ENCODE results near the gene PRELID3B.

PRELID3B gene

DNA sequence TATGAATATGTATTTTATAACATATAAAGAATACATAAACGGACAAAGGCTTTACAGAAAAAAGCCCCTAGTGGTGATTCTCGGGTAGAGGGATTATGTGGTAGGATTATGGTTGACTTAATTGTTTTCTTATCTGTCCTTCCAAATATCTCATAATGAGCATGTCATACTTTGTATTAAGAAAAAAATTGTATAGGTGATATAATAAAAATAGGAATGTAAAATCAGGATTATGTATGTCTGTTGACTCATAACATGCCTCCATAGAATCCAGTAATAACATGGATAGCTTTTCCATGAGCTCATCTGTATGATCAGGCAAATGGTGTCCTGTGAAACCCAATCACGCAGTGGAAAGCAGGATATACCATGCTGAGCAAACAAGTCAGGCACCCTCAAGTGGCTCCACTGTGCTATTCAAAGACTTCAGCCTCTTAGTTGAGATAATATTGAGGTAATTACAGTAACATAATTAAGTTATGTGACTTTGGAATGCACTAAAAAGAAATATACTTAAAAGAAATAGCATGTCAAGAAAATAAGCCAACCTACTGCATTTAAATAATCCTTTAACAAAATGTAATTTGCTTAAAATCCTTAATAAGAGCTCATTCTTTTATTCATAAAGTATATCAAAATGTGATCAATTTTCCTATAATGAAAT is 39.6 kb upstream of the PRELID3B start:
- in situ Hi-C loops (cut with MboI; ENCODE audit: low pct_unique_long_range_greater_than_20kb, low sequenced_read_pairs, unreplicated experiment): loop anchor here (25.0 kb wide), 1 partner anchor 220 kb away; the partner anchor contains the start of genes GNAS and GNAS-AS1
- peak; percentile 32 for TF ChIP-seq CTCF (IDR thresholded peaks at IDR 0.05; ENCODE audit: extremely low read depth, insufficient read depth, missing control alignments)
- no peak for DNase-seq (ENCODE audit: low spot score)

DNA sequence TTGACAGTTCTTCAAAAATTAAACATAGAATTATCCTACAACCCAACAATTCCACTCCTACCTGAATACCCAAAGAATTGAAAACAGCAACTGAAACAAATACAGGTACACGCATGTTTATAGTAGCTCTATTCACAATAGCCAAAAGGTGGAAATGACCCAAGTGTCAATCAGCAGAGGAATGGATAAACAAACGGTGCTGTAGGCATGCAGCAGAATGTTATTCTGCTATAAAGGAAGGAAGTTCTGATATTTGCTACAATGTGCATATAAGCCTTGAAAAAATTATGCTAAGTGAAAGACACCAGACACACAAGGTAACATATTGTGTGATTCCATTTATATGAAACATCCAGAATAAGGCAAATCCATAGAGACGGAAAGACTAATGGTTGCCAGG is 38.5 kb upstream of the PRELID3B start:
- TF ChIP-seq CTCF (IDR thresholded peaks at IDR 0.05; ENCODE audit: extremely low read depth, insufficient read depth, missing control alignments): no peak
- in situ Hi-C loops (cut with MboI; ENCODE audit: low pct_unique_long_range_greater_than_20kb, low sequenced_read_pairs, unreplicated experiment): loop anchor here (25.0 kb wide), 1 partner anchor 219 kb away; the partner anchor contains the start of genes GNAS and GNAS-AS1
- DNase-seq (ENCODE audit: low spot score): no peak

DNA sequence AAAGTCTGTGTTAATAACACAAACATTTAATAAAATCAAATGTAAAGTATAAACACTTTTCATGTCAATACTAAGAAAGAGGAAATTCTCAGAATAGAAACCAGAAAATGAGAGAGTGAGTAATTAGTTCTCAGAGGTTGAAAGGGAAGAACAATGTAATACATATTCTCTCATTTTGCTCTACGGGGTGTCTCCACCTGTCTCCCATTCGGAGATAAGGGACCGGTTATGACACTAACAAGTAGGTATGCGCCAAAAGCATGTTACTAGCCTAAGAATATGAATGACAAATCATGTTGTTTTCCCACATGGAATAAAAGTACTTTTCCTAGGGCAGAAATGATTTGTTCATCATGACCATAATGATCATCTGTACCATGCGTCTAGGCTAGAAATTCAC is 35.6 kb upstream of the PRELID3B start:
- in situ Hi-C loops (cut with MboI; ENCODE audit: low pct_unique_long_range_greater_than_20kb, low sequenced_read_pairs, unreplicated experiment): loop anchor here (25.0 kb wide), 1 partner anchor 216 kb away; the partner anchor contains the start of genes GNAS and GNAS-AS1
- no peak for DNase-seq (ENCODE audit: low spot score)
- no peak for TF ChIP-seq CTCF (IDR thresholded peaks at IDR 0.05; ENCODE audit: extremely low read depth, insufficient read depth, missing control alignments)

DNA sequence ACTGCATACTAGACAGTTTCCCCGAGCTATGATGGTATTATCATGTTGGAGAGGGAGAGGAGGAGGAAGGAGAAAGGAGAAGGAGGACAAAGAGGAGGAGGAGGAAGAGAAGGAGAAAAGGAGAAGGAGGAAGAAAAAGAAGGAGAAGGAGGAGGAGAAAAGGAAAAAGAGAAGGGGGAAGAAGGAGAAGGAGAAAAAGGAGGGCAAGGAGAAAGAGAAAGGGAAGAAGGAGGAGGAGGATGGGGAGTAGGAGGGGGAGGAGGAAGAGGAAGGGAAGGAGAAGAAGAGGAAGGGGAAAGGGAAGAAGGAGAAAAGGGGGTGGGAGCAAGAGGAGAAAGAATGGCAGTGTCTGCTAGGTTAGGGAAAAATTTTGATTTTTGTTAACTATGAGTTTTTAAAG is 35.1 kb upstream of the PRELID3B start:
- TF ChIP-seq CTCF (IDR thresholded peaks at IDR 0.05; ENCODE audit: extremely low read depth, insufficient read depth, missing control alignments): no peak
- no peak for DNase-seq (ENCODE audit: low spot score)
- in situ Hi-C loops (cut with MboI; ENCODE audit: low pct_unique_long_range_greater_than_20kb, low sequenced_read_pairs, unreplicated experiment): loop anchor here (25.0 kb wide), 1 partner anchor 215 kb away; the partner anchor contains the start of genes GNAS and GNAS-AS1

DNA sequence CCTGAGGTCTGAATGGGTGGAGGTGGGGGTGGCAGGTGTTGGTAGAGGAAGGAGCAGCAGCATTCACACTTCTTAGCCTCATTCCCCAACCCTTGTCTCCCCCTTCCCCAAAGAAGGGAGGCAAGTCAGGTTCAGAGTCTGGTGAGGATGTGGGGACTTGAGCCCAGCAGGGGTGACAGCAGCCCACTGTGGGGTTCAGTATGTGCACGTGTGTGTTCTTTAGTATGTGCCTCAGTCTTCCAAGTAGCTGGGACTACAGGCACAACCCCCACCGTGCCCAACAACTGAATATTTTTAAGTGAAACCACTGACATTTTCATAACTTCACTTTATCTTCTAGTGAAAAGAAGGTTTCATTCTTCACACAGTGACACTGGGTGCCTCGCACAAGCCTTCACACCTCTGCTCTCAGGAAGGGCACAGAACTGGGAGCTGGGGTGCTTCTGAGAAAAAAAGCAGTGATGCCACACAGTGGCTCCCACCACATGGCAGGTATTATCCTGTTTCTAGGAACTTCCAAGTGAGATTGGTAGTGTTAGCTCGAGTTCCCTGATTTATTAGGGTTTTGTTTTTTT is 33.4 kb upstream of the PRELID3B start:
- in situ Hi-C loops (cut with MboI; ENCODE audit: low pct_unique_long_range_greater_than_20kb, low sequenced_read_pairs, unreplicated experiment): loop anchor here (25.0 kb wide), 1 partner anchor 214 kb away; the partner anchor contains the start of genes GNAS and GNAS-AS1
- no peak for TF ChIP-seq CTCF (IDR thresholded peaks at IDR 0.05; ENCODE audit: extremely low read depth, insufficient read depth, missing control alignments)
- DNase-seq (ENCODE audit: low spot score): no peak

GRCh38 chr20:59074456-59074855 is 31.9 kb upstream of the PRELID3B start:
- no peak for DNase-seq (ENCODE audit: low spot score)
- in situ Hi-C loops (cut with MboI; ENCODE audit: low pct_unique_long_range_greater_than_20kb, low sequenced_read_pairs, unreplicated experiment): no loop called here
- TF ChIP-seq CTCF (IDR thresholded peaks at IDR 0.05; ENCODE audit: extremely low read depth, insufficient read depth, missing control alignments): no peak

Data from GM13977 (cell line).